GM10847 (cell line): Measurements from ENCODE around the gene PIGO.
A peak's percentile ranks its signal among the peaks of the same experiment; 100 is the strongest.

Experiments
- POLR2A ChIP-seq: IDR thresholded peaks from 2 replicates; pipeline ENCODE4 v1.6.1; 2011; ENCODE audit not compliant: insufficient read length; ENCODE audit errors: extremely low read depth

PIGO gene

GRCh38 chr9:35096035-35096849, at the start of gene PIGO:
PIGO (minus strand) TSS chr9:35096591; CDS start chr9:35095565, 1,026 bp downstream.
- TF ChIP-seq POLR2A, result peak; percentile 72

DNA sequence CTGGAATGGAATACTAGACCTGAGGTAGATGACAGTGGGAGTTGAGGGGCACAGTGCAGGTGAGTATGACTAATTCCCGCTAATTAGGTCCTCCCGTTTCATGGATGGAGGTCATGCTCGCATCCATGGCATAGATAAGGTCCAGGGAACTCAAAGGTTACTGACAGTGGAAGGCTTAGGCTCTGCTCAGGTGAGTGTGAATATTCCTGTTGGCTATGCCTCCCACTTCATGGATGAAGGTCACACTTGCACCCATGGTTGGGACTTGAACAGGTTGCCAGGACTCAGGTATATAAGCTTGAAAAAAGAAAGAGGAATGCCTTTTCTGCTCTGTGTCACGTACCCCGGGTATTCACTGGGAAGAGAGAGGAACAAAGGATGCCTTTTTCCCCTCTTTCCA, 45.6 kb upstream of the PIGO start:
- no peak for TF ChIP-seq POLR2A

- no peak for TF ChIP-seq POLR2A
These were observed 43.7 kb upstream of the PIGO start for GRCh38 chr9:35140093-35140492.

DNA sequence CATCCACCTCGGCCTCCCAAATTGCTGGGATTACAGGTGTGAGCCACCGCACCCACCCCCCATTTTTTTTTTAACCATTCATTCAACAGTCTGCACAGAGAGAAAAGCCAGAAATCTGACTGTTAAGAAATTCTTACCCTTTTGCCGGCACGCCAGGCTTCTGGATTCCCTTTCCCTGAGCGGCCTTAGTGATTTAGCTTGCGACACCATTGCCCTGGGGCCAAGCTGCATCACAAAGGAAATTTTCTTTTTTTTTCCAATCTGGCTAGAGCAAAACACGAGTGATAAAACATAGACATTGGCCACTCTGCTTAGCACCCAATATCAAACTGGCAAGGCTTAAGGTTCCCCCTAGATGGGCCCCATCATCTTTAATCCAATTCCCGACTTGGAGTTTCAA, 40.5 kb upstream of the PIGO start:
- no peak for TF ChIP-seq POLR2A

GRCh38 chr9:35135988-35136387, 39.6 kb upstream of the PIGO start:
- TF ChIP-seq POLR2A, result no peak

DNA sequence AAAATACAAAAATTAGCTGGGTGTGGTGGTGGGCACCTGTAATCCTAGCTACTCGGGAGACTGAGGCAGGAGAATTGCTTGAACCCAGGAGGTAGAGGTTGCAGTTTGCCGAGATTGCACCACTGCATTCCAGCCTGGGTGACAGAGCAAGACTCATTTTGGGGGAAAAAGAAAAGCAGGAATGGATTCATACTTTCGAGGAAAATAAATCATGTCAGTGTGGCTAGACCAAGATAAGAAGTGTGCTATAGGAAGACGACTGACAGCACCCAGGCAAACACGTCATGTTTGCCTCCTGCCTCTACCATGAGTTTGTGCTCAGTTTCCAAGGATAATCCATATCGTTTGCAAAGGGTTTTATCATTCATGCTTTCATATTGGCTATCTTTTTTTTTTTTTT, 38.5 kb upstream of the PIGO start:
- no peak for TF ChIP-seq POLR2A

DNA sequence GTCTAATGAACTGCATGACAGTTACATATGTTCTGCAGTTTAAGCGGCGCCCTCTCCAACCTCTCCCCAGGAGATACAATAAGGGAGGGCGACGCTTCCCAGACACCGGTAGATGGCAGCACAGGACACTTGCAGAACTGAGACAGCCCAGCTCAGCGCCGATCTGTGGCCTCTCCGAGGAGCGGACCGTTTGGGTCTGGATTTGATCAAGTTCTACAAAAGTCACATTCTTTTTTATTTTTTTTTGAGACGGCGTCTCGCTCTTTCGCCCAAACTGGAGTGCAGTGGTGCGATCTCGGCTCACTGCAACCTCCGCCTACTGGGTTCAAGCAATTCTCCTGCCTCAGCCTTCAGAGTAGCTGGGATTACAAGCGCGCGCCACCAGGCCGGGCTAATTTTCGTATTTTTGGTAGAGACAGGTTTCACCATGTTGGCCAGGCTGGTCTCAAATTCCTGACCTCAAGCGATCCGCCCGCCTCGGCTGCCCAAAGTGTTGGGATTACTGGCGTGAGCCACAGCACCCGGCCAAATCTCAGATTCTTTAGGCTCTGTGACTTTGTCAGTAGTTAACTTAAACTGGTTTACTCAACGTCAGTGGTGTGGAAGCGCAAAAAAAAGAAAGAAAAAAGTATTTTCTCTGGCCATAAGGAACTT, 20.6 kb upstream of the PIGO start:
- no peak for TF ChIP-seq POLR2A

GRCh38 chr9:35116539-35116897, 20.1 kb upstream of the PIGO start:
- TF ChIP-seq POLR2A, result no peak

- peak; percentile 28 for TF ChIP-seq POLR2A
These were observed 19.5 kb upstream of the PIGO start, which contains the start of gene ATOSB for GRCh38 chr9:35115680-35116538. ATOSB (minus strand) TSS chr9:35115862; CDS start chr9:35108274, 7,588 bp downstream.

DNA sequence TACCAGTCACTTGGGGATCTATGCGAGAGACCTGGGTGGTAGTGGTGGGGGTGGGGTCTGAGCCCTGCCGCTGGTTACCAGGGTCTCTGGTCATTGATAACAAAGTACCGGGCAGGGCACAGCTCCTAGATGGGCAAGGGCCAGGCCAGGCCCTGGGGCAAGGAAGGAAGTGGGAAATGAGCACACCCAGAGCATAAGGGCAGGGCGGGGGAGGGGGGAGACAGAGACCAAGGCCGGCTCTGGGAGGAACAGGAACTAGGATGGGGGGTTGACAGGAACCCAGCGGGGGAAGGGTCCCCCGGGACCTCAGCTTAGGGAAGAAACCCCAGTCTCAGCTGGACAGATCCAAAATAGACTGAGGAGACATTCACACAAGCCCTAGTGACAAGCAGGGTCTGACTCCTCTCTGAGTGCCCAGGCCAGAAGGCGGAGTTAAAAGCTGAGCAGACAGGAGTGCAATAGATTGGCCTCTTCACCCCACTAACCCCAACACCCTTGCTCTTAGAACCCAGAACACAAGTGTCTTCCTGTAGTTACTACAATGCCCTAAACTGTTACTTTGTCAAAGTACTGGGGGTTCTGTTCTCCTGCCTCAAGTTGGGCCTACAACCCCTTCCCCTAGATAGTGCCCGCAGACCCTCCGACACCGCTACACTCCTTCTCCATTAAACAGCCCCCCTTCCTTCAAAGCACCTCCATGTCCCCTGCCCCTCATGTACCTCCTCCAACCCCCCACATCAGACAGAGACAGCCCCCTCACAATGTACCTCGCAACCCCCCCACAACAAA, 18.6 kb upstream of the PIGO start:
- no peak for TF ChIP-seq POLR2A

DNA sequence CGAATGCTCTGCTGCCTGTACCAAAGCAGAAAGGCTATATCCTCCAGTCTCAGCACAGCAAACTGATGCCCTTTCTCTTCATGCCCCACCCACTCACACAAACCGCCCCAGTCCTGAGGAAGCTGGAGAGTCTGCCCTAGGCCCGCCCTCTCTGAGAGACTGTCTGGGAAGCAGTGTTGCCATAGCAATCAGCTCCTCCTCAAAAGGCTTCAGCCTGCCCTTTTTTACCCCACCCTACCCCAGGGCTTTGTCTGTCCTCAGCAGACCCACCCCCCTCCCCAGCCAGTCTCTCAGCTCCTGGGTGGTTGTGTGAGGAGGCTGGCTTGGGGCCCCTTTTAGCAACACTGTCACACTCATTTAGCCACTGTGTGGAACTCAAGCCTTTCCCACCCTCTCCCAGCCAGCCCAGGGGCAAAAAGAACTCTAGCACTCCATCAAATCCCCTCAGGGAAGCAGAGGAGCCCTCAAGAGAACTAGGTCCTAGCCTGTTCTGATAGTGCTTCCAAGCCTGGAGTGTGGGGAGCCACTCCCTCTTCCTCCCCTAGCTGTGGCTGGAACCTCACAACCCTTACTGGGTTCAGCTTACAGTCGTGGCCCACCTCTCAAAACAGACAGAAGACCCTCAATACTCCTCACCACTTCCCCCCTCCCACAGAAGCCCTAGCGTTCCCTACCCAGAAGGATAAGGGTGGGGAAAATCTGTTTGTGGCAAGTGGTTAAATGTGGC, 17.9 kb upstream of the PIGO start:
- TF ChIP-seq POLR2A, result no peak

DNA sequence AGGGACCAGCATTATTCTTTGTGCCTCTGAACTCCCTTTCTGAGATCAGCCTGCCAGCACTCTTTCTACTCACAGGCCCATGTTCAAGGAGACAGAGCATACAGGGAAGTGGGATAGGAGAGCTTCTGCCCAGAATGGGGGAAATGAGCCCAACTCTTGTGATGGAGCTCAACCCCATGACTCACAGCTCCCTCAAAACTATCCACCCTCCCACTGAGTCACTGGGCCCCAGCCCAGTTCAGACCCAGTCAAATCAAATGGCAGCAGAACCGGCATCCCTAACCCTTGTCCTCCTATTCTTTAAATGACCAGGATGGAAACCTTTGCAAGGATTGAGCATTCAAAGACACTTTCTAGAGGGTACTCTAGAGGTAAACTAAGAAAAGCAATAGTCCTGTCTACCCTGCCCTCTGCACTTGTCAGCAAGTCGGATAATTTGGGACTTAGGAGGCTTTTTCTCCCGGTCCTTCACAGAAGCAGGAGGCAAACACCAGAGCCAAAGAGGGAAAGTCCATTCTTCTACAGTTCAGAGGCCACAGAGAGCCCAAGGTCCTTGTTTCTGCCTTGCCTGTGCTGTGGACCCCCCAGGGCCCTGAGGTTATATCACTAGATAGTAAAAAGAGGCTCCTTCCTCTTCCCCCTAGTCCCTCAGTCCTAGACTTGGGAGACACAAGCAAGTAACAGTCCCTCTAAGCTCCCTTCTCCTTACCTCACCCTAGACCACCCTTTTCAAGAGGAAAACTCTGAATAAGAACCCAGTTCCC, 16.0 kb upstream of the PIGO start:
- TF ChIP-seq POLR2A, result no peak
